Measurements from ENCODE around the gene HSF5. TPM values are rescaled to one million over a fixed set of nuclear protein-coding genes. Genes with fewer than 3 reads are reported as not detected.

Gene HSF5
- total and polyA plus RNA-seq, 2 of the 13 experiments (the other 11 are each of a cell fraction or from before 2014, with no cell fraction given) = not detected

DNA sequence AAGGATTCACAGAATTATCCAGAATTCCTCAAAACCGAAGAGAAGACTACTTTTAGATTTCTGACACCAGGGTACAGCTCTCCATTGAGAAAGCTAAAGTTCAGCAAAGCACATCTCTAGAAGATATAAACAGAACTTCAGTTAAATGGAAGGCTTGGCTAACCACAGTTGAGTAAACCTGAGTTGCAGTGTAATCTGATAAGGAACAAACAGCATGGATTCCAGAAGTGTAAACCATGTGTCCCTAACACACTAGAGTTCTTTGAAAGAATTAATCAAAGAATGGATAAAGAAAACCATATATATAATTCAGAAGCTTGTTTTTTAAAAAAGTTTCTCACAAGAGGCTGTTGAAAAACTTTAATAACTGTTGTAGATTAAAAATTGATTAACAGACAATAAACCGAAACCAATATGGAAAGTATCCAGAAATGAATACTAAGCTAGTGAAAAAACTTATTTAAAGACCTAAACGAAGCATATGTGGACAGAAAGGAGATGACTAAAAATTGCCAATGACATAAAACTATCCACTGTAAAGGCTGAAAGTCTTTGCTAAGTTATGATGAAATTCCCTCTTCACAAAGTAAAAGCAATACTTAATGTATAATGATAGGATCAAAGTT, 75.1 kb downstream of the HSF5 start (continued):
- TF ChIP-seq, protein P1, sequence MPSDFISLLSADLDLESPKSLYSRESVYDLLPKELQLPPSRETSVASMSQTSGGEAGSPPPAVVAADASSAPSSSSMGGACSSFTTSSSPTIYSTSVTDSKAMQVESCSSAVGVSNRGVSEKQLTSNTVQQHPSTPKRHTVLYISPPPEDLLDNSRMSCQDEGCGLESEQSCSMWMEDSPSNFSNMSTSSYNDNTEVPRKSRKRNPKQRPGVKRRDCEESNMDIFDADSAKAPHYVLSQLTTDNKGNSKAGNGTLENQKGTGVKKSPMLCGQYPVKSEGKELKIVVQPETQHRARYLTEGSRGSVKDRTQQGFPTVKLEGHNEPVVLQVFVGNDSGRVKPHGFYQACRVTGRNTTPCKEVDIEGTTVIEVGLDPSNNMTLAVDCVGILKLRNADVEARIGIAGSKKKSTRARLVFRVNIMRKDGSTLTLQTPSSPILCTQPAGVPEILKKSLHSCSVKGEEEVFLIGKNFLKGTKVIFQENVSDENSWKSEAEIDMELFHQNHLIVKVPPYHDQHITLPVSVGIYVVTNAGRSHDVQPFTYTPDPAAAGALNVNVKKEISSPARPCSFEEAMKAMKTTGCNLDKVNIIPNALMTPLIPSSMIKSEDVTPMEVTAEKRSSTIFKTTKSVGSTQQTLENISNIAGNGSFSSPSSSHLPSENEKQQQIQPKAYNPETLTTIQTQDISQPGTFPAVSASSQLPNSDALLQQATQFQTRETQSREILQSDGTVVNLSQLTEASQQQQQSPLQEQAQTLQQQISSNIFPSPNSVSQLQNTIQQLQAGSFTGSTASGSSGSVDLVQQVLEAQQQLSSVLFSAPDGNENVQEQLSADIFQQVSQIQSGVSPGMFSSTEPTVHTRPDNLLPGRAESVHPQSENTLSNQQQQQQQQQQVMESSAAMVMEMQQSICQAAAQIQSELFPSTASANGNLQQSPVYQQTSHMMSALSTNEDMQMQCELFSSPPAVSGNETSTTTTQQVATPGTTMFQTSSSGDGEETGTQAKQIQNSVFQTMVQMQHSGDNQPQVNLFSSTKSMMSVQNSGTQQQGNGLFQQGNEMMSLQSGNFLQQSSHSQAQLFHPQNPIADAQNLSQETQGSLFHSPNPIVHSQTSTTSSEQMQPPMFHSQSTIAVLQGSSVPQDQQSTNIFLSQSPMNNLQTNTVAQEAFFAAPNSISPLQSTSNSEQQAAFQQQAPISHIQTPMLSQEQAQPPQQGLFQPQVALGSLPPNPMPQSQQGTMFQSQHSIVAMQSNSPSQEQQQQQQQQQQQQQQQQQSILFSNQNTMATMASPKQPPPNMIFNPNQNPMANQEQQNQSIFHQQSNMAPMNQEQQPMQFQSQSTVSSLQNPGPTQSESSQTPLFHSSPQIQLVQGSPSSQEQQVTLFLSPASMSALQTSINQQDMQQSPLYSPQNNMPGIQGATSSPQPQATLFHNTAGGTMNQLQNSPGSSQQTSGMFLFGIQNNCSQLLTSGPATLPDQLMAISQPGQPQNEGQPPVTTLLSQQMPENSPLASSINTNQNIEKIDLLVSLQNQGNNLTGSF (CRISPR knock-in tag; IDR thresholded peaks at IDR 0.05) = no peak
- TF ChIP-seq IRF2 (CRISPR knock-in tag; IDR thresholded peaks at IDR 0.05) = peak; percentile 80
- TF ChIP-seq TEAD3 (CRISPR knock-in tag; optimal IDR thresholded peaks at IDR 0.05; ENCODE audit: borderline replicate concordance) = peak; percentile 20
- TF ChIP-seq ZNF792 (CRISPR knock-in tag; IDR thresholded peaks at IDR 0.05) = peak; percentile 52; the same call in 1 of the 2 replicates
- TF ChIP-seq ZNF12 (CRISPR knock-in tag; IDR thresholded peaks at IDR 0.05) = peak; percentile 27; the same call in 1 of the 2 replicates
- 0 out of 2 replicates have a peak, but pooled peaks have one; percentile 27 for TF ChIP-seq GATAD1 (CRISPR knock-in tag; IDR thresholded peaks at IDR 0.05)
- no peak for TF ChIP-seq FOXK2 (IDR thresholded peaks at IDR 0.05)
- TF ChIP-seq, protein P2, sequence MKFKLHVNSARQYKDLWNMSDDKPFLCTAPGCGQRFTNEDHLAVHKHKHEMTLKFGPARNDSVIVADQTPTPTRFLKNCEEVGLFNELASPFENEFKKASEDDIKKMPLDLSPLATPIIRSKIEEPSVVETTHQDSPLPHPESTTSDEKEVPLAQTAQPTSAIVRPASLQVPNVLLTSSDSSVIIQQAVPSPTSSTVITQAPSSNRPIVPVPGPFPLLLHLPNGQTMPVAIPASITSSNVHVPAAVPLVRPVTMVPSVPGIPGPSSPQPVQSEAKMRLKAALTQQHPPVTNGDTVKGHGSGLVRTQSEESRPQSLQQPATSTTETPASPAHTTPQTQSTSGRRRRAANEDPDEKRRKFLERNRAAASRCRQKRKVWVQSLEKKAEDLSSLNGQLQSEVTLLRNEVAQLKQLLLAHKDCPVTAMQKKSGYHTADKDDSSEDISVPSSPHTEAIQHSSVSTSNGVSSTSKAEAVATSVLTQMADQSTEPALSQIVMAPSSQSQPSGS (CRISPR knock-in tag; IDR thresholded peaks at IDR 0.05) = peak; percentile 36; the same call in 1 of the 2 replicates
- TF ChIP-seq MIXL1 (CRISPR knock-in tag; IDR thresholded peaks at IDR 0.05) = peak; percentile 77
- TF ChIP-seq ZNF766 (CRISPR knock-in tag; IDR thresholded peaks at IDR 0.05; ENCODE audit: borderline replicate concordance) = no peak
- peak; percentile 92 for TF ChIP-seq CEBPG (CRISPR knock-in tag; IDR thresholded peaks at IDR 0.05)
- no peak for TF ChIP-seq GPN1 (CRISPR knock-in tag; IDR thresholded peaks at IDR 0.05; ENCODE audit: borderline replicate concordance)
- no peak for TF ChIP-seq MYNN (CRISPR knock-in tag; IDR thresholded peaks at IDR 0.05; ENCODE audit: low read depth)
- peak; percentile 41; the same call in 1 of the 2 replicates for TF ChIP-seq FOXJ3 (CRISPR knock-in tag; IDR thresholded peaks at IDR 0.05; ENCODE audit: borderline replicate concordance)
- TF ChIP-seq, protein P3, sequence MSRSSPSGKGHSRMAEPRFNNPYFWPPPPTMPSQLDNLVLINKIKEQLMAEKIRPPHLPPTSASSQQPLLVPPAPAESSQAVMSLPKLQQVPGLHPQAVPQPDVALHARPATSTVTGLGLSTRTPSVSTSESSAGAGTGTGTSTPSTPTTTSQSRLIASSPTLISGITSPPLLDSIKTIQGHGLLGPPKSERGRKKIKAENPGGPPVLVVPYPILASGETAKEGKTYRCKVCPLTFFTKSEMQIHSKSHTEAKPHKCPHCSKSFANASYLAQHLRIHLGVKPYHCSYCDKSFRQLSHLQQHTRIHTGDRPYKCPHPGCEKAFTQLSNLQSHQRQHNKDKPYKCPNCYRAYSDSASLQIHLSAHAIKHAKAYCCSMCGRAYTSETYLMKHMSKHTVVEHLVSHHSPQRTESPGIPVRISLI (CRISPR knock-in tag; IDR thresholded peaks at IDR 0.05; ENCODE audit: borderline replicate concordance) = peak; percentile 37; the same call in 1 of the 2 replicates
- TF ChIP-seq, protein P4, sequence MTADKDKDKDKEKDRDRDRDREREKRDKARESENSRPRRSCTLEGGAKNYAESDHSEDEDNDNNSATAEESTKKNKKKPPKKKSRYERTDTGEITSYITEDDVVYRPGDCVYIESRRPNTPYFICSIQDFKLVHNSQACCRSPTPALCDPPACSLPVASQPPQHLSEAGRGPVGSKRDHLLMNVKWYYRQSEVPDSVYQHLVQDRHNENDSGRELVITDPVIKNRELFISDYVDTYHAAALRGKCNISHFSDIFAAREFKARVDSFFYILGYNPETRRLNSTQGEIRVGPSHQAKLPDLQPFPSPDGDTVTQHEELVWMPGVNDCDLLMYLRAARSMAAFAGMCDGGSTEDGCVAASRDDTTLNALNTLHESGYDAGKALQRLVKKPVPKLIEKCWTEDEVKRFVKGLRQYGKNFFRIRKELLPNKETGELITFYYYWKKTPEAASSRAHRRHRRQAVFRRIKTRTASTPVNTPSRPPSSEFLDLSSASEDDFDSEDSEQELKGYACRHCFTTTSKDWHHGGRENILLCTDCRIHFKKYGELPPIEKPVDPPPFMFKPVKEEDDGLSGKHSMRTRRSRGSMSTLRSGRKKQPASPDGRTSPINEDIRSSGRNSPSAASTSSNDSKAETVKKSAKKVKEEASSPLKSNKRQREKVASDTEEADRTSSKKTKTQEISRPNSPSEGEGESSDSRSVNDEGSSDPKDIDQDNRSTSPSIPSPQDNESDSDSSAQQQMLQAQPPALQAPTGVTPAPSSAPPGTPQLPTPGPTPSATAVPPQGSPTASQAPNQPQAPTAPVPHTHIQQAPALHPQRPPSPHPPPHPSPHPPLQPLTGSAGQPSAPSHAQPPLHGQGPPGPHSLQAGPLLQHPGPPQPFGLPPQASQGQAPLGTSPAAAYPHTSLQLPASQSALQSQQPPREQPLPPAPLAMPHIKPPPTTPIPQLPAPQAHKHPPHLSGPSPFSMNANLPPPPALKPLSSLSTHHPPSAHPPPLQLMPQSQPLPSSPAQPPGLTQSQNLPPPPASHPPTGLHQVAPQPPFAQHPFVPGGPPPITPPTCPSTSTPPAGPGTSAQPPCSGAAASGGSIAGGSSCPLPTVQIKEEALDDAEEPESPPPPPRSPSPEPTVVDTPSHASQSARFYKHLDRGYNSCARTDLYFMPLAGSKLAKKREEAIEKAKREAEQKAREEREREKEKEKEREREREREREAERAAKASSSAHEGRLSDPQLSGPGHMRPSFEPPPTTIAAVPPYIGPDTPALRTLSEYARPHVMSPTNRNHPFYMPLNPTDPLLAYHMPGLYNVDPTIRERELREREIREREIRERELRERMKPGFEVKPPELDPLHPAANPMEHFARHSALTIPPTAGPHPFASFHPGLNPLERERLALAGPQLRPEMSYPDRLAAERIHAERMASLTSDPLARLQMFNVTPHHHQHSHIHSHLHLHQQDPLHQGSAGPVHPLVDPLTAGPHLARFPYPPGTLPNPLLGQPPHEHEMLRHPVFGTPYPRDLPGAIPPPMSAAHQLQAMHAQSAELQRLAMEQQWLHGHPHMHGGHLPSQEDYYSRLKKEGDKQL (CRISPR knock-in tag; IDR thresholded peaks at IDR 0.05; ENCODE audit: low read depth) = 0 out of 2 replicates have a peak, but pooled peaks have one; percentile 15
- TF ChIP-seq ZNF460 (CRISPR knock-in tag; IDR thresholded peaks at IDR 0.05; ENCODE audit: borderline replicate concordance) = no peak
- peak; percentile 31 for TF ChIP-seq PHF5A (CRISPR knock-in tag; IDR thresholded peaks at IDR 0.05; ENCODE audit: low read depth, unreplicated experiment)

Measured in HepG2 (cell line).